Measurements from ENCODE around the gene CAPS.

DNA sequence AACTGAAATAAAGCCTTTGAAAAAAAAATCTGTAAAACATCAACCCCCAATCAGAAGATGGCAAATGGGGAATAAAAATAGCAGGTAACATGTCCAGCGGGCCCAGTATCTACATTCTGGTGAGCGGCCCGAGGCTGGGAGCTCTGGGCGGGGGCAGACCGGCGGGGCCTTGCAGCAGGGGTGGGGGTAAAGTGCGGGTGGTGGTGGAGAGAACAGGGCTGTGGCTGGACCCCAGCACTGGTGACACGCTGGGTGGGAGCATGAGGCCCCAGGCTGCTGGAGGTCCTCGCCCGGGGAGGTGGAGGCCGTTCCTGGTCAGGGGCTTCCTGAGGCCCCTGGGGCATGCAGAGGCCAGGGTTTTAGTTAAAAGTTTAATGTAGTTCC lies 1.7 kb downstream of the CAPS start:
- TF ChIP-seq, protein P1, sequence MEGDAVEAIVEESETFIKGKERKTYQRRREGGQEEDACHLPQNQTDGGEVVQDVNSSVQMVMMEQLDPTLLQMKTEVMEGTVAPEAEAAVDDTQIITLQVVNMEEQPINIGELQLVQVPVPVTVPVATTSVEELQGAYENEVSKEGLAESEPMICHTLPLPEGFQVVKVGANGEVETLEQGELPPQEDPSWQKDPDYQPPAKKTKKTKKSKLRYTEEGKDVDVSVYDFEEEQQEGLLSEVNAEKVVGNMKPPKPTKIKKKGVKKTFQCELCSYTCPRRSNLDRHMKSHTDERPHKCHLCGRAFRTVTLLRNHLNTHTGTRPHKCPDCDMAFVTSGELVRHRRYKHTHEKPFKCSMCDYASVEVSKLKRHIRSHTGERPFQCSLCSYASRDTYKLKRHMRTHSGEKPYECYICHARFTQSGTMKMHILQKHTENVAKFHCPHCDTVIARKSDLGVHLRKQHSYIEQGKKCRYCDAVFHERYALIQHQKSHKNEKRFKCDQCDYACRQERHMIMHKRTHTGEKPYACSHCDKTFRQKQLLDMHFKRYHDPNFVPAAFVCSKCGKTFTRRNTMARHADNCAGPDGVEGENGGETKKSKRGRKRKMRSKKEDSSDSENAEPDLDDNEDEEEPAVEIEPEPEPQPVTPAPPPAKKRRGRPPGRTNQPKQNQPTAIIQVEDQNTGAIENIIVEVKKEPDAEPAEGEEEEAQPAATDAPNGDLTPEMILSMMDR (IDR thresholded peaks at IDR 0.05) = no peak
- no peak for TF ChIP-seq EP300 (IDR thresholded peaks at IDR 0.05)
- no peak for TF ChIP-seq POLR2A (IDR thresholded peaks at IDR 0.05)

Data from tibial nerve (tissue), 4 donors.